Measurements from ENCODE around the gene SNTG2.

DNA sequence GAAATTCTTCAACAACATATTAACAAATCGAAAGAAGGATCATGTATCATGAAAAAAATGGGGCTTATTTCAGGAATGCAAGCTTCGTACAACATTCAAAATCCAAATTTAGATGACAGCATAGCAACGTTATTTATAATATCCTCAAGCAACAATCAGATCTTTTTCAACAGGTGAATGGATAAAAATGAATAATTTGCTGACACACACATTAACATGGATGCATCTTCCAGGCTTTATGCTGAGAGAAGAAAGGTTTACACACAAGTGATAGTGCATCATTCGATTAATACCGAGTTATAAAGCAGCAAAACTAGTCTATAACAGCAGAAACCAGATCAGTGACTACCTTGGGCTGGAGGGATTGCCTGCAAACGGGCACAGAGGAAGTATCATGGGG is 253.1 kb downstream of the SNTG2 start:
- TF ChIP-seq, protein P1, sequence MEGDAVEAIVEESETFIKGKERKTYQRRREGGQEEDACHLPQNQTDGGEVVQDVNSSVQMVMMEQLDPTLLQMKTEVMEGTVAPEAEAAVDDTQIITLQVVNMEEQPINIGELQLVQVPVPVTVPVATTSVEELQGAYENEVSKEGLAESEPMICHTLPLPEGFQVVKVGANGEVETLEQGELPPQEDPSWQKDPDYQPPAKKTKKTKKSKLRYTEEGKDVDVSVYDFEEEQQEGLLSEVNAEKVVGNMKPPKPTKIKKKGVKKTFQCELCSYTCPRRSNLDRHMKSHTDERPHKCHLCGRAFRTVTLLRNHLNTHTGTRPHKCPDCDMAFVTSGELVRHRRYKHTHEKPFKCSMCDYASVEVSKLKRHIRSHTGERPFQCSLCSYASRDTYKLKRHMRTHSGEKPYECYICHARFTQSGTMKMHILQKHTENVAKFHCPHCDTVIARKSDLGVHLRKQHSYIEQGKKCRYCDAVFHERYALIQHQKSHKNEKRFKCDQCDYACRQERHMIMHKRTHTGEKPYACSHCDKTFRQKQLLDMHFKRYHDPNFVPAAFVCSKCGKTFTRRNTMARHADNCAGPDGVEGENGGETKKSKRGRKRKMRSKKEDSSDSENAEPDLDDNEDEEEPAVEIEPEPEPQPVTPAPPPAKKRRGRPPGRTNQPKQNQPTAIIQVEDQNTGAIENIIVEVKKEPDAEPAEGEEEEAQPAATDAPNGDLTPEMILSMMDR (IDR thresholded peaks at IDR 0.05) = no peak
- no peak for TF ChIP-seq EP300 (IDR thresholded peaks at IDR 0.05)

All from tibial nerve (tissue), 4 donors.